GM10248 (cell line): ENCODE data around the gene PLCB4.

Experiments
- CTCF ChIA-PET: fragments of 300-600 bp; sonication (Branson Sonifier 250); formaldehyde crosslinking; extraction: SDS; loops from one replicate; lab custom pipeline; 2021; ENCODE audit warnings: antibody characterized with exemption; lab: Yijun Ruan, JAX
- POLR2A ChIA-PET: fragments of 350-650 bp; sonication (Branson Sonifier 250); formaldehyde crosslinking; extraction: SDS; loops from one replicate; lab custom pipeline; 2020; ENCODE audit warnings: antibody characterized with exemption; lab: Yijun Ruan, JAX
- DNase-seq: peaks from one replicate; pipeline ENCODE4 v3.0.0; 2012; ENCODE audit errors: extremely low spot score
- TF ChIP-seq, protein P1 (sequence below): IDR thresholded peaks from 2 replicates; pipeline ENCODE4 v1.5.1; 2012; ENCODE audit warnings: mild to moderate bottlenecking, low read depth; ENCODE audit errors: extremely low read depth, missing control alignments, control extremely low read depth

Gene PLCB4

DNA sequence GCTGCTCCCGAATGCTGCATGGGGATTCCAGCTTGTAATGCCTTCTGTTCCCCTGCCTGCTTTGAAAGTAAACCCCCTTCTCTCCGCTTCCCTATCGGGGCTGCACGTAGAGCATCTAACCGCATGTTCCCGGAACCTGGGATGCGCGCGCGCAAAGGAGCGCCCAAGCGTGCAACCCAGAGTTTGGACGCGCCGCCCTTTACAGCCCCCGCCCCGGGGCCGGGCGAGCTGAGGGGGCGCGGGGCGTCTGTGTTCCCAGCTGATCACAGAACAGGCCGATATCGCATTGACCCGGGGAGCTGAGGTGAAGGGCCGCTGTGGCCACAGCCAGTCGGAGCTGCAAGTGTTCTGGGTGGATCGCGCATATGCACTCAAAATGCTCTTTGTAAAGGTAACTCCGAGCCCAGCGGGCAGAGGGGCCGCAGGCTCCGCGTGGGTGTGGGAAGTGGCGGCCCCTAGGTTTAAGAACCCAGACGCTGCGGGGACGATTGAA, 446.9 kb downstream of the PLCB4 start:
- CTCF ChIA-PET = no interaction called here
- TF ChIP-seq, protein P1, sequence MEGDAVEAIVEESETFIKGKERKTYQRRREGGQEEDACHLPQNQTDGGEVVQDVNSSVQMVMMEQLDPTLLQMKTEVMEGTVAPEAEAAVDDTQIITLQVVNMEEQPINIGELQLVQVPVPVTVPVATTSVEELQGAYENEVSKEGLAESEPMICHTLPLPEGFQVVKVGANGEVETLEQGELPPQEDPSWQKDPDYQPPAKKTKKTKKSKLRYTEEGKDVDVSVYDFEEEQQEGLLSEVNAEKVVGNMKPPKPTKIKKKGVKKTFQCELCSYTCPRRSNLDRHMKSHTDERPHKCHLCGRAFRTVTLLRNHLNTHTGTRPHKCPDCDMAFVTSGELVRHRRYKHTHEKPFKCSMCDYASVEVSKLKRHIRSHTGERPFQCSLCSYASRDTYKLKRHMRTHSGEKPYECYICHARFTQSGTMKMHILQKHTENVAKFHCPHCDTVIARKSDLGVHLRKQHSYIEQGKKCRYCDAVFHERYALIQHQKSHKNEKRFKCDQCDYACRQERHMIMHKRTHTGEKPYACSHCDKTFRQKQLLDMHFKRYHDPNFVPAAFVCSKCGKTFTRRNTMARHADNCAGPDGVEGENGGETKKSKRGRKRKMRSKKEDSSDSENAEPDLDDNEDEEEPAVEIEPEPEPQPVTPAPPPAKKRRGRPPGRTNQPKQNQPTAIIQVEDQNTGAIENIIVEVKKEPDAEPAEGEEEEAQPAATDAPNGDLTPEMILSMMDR = no peak
- DNase-seq = no peak
- POLR2A ChIA-PET = no interaction called here

DNA sequence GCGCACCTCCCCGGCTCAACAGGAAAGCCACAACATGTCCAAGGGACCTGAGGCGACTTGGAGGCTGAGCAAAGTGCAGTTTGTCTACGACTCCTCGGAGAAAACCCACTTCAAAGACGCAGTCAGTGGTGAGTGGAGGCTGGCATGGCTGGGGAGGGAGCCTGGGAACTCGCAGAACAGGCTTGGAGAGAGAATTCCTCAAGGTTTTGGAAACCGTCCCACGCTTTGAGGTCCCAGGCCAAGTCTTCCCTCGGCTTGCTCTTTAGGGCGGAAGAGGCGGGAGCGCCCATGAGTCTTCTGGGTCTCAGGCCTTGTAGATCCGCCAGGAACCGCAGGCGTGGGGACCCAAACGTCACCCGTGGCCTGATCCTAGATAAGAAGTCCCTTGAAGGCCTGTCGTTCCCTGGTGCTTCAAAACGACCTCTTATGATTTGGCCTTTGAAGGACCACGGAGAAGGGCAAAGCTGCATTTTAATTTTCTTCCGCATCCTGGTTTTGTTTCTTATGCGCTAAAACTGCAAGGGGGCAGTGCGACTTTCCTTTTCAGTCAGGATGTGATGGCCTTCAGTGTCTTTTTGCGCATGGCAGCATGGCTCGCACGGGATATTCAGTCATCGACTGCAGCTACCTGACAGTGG, 447.5 kb downstream of the PLCB4 start:
- DNase-seq = no peak
- ChIA-PET CTCF (no interaction called here), POLR2A (no interaction called here)

DNA sequence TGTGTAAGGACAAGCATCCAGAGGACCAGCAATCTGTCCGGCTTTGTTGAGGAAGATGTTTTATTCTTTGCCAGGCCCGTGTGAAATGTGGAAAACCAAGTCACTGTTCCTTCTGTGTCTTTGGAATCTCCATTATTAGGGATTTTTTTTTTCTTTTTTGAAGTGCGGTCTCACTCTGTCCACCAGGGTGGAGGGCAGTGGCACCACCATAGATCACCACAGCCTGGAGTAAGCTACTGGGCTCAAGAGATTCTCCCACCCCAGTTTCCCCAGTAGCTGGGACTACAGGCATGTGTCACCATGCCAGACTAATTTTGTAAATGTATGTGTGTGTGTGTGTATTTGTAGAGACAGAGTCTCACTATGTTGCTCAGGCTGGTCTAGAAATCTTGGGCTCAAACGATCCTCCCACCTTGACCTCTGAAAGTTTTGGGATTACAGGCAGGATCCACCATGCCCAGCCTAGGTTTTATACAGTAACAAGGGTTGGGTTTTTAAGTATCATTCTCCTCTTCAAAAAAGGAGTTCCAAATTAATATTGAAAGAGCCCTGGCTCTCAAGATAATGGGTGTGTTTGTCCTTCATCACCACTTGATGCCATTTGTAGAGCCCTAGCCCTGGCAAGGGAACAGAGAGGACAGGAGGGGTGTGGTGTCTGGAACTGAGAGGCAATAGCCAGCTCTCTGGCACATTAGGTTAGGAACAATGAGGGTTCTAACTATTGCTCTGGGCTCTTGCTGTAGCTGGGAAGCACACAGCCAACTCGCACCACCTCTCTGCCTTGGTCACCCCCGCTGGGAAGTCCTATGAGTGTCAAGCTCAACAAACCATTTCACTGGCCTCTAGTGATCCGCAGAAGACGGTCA, 448.6 kb downstream of the PLCB4 start:
- DNase-seq = no peak
- TF ChIP-seq, protein P1 = no peak
- CTCF ChIA-PET = interaction anchor here (1.3 kb wide), 1 partner anchor 12 kb away, joined by 3 read pairs; no protein-coding TSS in a partner anchor
- POLR2A ChIA-PET = no interaction called here

More for the DNA sequence above, 447.5 kb downstream of the PLCB4 start:
- TF ChIP-seq, protein P1 = no peak

DNA sequence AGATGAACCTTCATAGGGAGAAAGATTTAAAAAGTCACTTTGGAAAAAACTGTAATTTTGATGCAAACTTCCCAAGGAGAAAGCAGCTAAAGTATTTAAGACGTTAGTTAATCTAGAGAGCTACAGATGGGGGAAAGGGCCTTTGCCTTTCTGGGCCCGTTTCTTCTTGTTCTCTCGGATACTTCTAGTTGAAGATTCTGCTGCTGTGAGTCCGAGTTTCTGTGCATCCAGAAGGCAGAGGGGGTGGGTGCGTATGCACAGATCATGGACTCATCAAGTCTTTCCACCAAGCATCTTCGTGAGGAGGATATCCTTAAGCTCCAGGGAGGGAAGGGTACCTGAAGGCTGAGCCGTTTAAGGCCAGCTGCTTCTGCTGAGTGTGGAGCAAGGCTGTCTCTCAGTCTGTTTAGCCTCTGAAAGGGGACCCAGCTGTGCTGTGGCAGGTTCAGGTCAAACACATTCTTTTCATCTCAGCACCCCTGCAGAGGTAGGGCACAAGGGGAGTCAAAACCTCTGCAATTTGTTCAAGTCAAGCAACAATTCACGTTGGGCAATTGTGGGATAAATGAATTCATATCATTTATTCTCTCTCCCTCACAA, 449.8 kb downstream of the PLCB4 start:
- DNase-seq = no peak
- TF ChIP-seq, protein P1 = no peak
- ChIA-PET POLR2A (no interaction called here), CTCF (interaction anchor here (1.3 to 1.5 kb wide), 2 partner anchors 11 to 110 kb away, joined by 3 read pairs; no protein-coding TSS in a partner anchor)

DNA sequence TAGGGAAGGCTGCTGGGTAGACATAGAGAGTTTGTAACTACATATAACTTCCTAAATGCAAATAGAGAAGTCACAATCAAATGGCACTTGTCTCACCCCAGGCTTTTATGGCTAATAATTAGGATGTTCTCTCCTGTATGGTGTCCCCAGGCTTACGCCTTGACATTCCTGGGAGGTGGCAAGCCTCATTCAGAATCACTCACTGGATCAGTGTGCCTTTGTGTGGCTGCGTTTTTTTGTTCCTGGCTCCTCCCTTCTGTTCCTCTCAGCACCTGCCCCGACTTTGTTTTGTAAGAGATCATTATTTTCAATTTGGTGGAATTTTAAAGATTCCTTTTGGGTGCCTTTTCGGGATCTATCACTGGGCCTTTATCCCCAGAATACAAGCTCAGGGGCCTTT, 451.2 kb downstream of the PLCB4 start:
- POLR2A ChIA-PET = no interaction called here
- TF ChIP-seq, protein P1 = no peak
- CTCF ChIA-PET = interaction anchor here (0.9 to 1.5 kb wide), 2 partner anchors 112 to 570 kb away, joined by 3 read pairs; no protein-coding TSS in a partner anchor
- no peak for DNase-seq

DNA sequence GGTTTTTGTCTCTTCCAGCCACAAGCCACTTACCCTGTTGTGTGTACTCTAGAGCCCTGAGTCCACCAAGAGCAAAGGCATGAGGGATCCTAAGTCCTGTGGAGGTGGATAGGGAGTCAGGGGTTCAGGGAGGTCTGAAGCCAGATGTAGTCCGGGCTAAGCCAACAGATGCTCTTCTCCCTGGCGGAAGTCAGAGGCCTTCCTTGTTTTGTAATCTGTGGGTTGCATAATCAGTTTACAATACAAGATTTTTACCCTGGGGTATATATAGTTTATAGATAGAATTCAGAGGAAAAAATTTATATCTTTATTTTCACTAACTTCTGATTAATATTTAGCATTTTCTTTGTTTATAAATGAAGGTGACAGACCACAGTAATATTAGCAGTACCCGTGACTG, 454.7 kb downstream of the PLCB4 start:
- CTCF ChIA-PET = no interaction called here
- POLR2A ChIA-PET = no interaction called here
- TF ChIP-seq, protein P1 = no peak
- DNase-seq = no peak
